ENCODE measurements around the gene CFHR1.

CFHR1 gene

GRCh38 chr1:196877964-196878363, 58.4 kb downstream of the CFHR1 start:
- peak; percentile 66 for DNase-seq (ENCODE audit: low spot score)

All from ecto neural progenitor cell (in vitro differentiated cells).